Endothelial cell of umbilical vein (primary cell): Measurements from ENCODE around the gene CGRRF1. TPM values are rescaled to one million over a fixed set of nuclear protein-coding genes. Genes with fewer than 3 reads are reported as not detected.

ENCODE experiments used
- BruUV-seq: library from RNA; stranded (reverse); fragments of 400-500 nt; replicated peaks from 2 replicates; lab custom pipeline; 2021; lab: Mats Ljungman, UMichigan
- CTCF ChIA-PET: fragments of 300-600, 350-600 bp; sonication (Branson Sonifier 250); formaldehyde crosslinking; loops from one replicate; lab custom pipeline; 2021; ENCODE audit warnings: antibody characterized with exemption, inconsistent platforms; lab: Charles Lee
- POLR2A ChIA-PET: fragments of 300-600, 350-600 bp; sonication (Branson Sonifier 250); formaldehyde crosslinking; loops from one replicate; lab custom pipeline; 2021; ENCODE audit warnings: antibody characterized with exemption, inconsistent platforms; lab: Charles Lee
- DNase-seq: peaks from one replicate; pipeline ENCODE4 v3.0.0-alpha.2; 2011; ENCODE audit warnings: low read depth, low spot score
- FAIRE-seq: peaks from 2 replicates; lab custom pipeline; 2011; peaks lifted over from hg19 to GRCh38; lab: Jason Lieb, UNC
- H2AFZ ChIP-seq: 2 replicates; pipeline ENCODE4 v1.6.0; 2012; ENCODE audit warnings: low read depth, low read length, control low read depth, inconsistent platforms
- H3K27ac ChIP-seq: 2 replicates; pipeline ENCODE4 v1.5.1; 2011; ENCODE audit warnings: low read depth, mild to moderate bottlenecking, control low read depth, low read length, moderate library complexity; ENCODE audit not compliant: insufficient read depth
- H3K27me3 ChIP-seq, 2 experiments: 2 replicates each; pipeline versions ENCODE4 v1.6.0 to v1.6.1; 2011; ENCODE audit warnings: low read length in 2 of 2, mixed read lengths in 1 of 2; ENCODE audit not compliant: control insufficient read depth in 2 of 2, insufficient read depth in 2 of 2
- H3K36me3 ChIP-seq, 2 experiments: 2 replicates in 1 of 2; 3 replicates in 1 of 2; pipeline ENCODE4 v1.5.1; 2011; ENCODE audit warnings: low read length in 2 of 2, mild to moderate bottlenecking in 1 of 2, moderate library complexity in 1 of 2; ENCODE audit not compliant: control insufficient read depth in 2 of 2, insufficient read depth in 2 of 2; ENCODE audit errors: extremely low read depth in 1 of 2
- H3K4me1 ChIP-seq: 3 replicates; pipeline ENCODE4 v1.5.1; 2011; ENCODE audit warnings: mild to moderate bottlenecking, low read length; ENCODE audit not compliant: control insufficient read depth, insufficient read depth; ENCODE audit errors: extremely low read depth
- H3K4me2 ChIP-seq: 2 replicates; pipeline ENCODE4 v1.6.1; 2011; ENCODE audit warnings: low read length, control low read depth, mixed read lengths; ENCODE audit not compliant: insufficient read depth
- H3K4me3 ChIP-seq, 3 experiments: fragments of 200-600 bp in 1 of 3; sonication (generic), shearing (Covaris generic) in 1 of 3; replicated peaks in 1 of 3; 2 replicates each; pipeline ENCODE4 v1.5.1; 2011 to 2016; ENCODE audit warnings: control low read depth in 3 of 3, low read length in 3 of 3, mild to moderate bottlenecking in 2 of 3, inconsistent platforms in 1 of 3, low read depth in 1 of 3, moderate library complexity in 1 of 3; ENCODE audit not compliant: insufficient read depth in 1 of 3
- H3K79me2 ChIP-seq: 2 replicates; pipeline ENCODE4 v1.6.0; 2012; ENCODE audit warnings: low read length, inconsistent platforms; ENCODE audit not compliant: control insufficient read depth, insufficient read depth
- H3K9ac ChIP-seq: replicated peaks from 2 replicates; pipeline ENCODE3; 2011; ENCODE audit warnings: low read length, control low read depth; ENCODE audit not compliant: insufficient read depth; ENCODE audit errors: extremely low read depth
- H3K9me1 ChIP-seq: replicated peaks from 3 replicates; pipeline ENCODE4 v1.6.0; 2011; ENCODE audit warnings: mild to moderate bottlenecking, low read length; ENCODE audit not compliant: control insufficient read depth, insufficient read depth; ENCODE audit errors: extremely low read depth
- H3K9me3 ChIP-seq: replicated peaks from 2 replicates; pipeline ENCODE4 v1.5.1; 2012; ENCODE audit warnings: low read length, inconsistent platforms; ENCODE audit not compliant: control insufficient read depth, insufficient read depth
- H4K20me1 ChIP-seq: replicated peaks from 2 replicates; pipeline ENCODE3; 2011; ENCODE audit warnings: mild to moderate bottlenecking, low read length; ENCODE audit not compliant: control insufficient read depth, insufficient read depth; ENCODE audit errors: extremely low read depth
- EZH2 ChIP-seq: IDR thresholded peaks from 2 replicates; pipeline ENCODE4 v1.6.1; 2012; ENCODE audit warnings: borderline replicate concordance, low read depth, mild to moderate bottlenecking, moderate library complexity, low read length, inconsistent platforms; ENCODE audit not compliant: severe bottlenecking
- FOS ChIP-seq: IDR thresholded peaks from 2 replicates; pipeline ENCODE4 v1.6.1; 2011; ENCODE audit warnings: mild to moderate bottlenecking, low read length, moderate library complexity, borderline replicate concordance; ENCODE audit not compliant: insufficient read depth
- GATA2 ChIP-seq: IDR thresholded peaks from 2 replicates; pipeline ENCODE4 v1.7.0; 2011; ENCODE audit warnings: low read depth, mild to moderate bottlenecking, moderate library complexity, mixed read lengths, low read length; ENCODE audit not compliant: insufficient read length, insufficient read depth
- JUN ChIP-seq: IDR thresholded peaks from 2 replicates; pipeline ENCODE4 v1.6.1; 2011; ENCODE audit warnings: borderline replicate concordance, low read depth; ENCODE audit not compliant: insufficient read length, insufficient read depth
- MYC ChIP-seq: IDR thresholded peaks from one replicate; pipeline ENCODE4 v1.6.1; 2011; ENCODE audit warnings: mild to moderate bottlenecking, low read depth, low read length
- POLR2A ChIP-seq: IDR thresholded peaks from 2 replicates; pipeline ENCODE4 v1.6.1; 2012; ENCODE audit warnings: low read depth, mild to moderate bottlenecking, control low read depth, low read length
- POLR2AphosphoS5 ChIP-seq: IDR thresholded peaks from 2 replicates; pipeline ENCODE4 v1.6.1; 2012; ENCODE audit warnings: low read depth, mild to moderate bottlenecking, control low read depth, low read length, moderate library complexity; ENCODE audit not compliant: insufficient read depth
- dilution Hi-C: fragments of 300-500 bp; cut with MboI; formaldehyde crosslinking; loops from one replicate; pipeline ENCODE4 v1.15.0; 2019; ENCODE audit warnings: low sequenced_read_pairs; ENCODE audit not compliant: extremely low pct_ligation_motif_present
- intact Hi-C: fragments of 100-400 bp; cut with micrococcal nuclease; formaldehyde crosslinking; loops from one replicate; pipeline ENCODE4 v1.10.0; 2022
- polyA plus RNA-seq, 4 experiments: library from polyadenylated mRNA; depleted of rRNA in 3 of 4; stranded (reverse) in 3 of 4; unstranded in 1 of 4; fragments of >200 nt; gene quantifications; 2 replicates each; pipeline versions ENCODE4 v1.2.1 to v1.2.3, GENCODE V29; 2011 to 2012; ENCODE audit warnings: missing spikeins in 1 of 4
- total RNA-seq: library from RNA; stranded (reverse); gene quantifications from 2 replicates; pipeline ENCODE4 v1.2.3, GENCODE V29; 2021
- TF ChIP-seq, protein P1 (sequence below): IDR thresholded peaks from 2 replicates; pipeline ENCODE4 v1.6.1; 2011; ENCODE audit not compliant: insufficient read depth, insufficient read length
- TF ChIP-seq, protein P2 (sequence below), 2 donors: IDR thresholded peaks; 1 replicate in 1 of 2; 2 replicates in 1 of 2; pipeline ENCODE4 v1.5.1; 2011; ENCODE audit warnings: low read length in 2 of 2, mild to moderate bottlenecking in 2 of 2, moderate library complexity in 2 of 2, control low read depth in 1 of 2, inconsistent platforms in 1 of 2, low read depth in 1 of 2; ENCODE audit not compliant: insufficient read depth in 1 of 2; ENCODE audit errors: extremely low read depth in 1 of 2

Gene CGRRF1
- total and polyA plus RNA-seq, 2 donors (not counting 3 experiments of a cell fraction or from before 2014, with no cell fraction given), result 6.6 to 15.7 TPM

DNA sequence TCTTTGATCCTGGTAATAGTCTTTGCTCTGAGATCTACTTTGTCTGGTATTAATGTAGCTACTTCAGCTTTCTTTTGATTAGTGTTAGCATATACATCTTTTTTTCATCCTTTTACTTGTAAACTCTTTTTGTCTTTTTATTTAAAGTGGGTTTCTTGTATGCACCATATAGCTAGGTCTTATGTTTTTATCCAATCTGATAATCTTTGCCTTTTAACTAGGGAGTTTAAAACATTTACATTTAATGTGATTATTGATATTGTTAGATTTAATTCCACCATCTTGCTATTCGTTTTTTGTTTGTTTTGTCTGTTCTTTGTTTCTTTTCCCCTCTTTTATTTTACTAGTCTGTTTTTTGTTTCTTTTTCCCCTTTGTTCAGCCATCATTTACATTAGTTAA, 6.0 kb downstream of the CGRRF1 start:
- FAIRE-seq (no peak), DNase-seq (no peak)
- H3K9me3 ChIP-seq, result no peaks in the 10 kb centered on the region
- H3K27ac ChIP-seq, result no peak overlapping the region
- H3K27me3 ChIP-seq, result no peaks in the 10 kb centered on the region
- ChIA-PET CTCF (no interaction called here), POLR2A (no interaction called here)
- BruUV-seq, result no TSS peak
- no peak overlapping the region for H3K4me2 ChIP-seq
- peaks cover 5% of the 10 kb centered on the region for H3K4me1 ChIP-seq
- H3K9ac ChIP-seq, result no peak overlapping the region
- no peak overlapping the region for H2AFZ ChIP-seq
- H3K4me3 ChIP-seq, result no peak overlapping the region
- H3K36me3 ChIP-seq, result no peaks in the 10 kb centered on the region
- dilution Hi-C loops, result no loop called here
- peaks cover 44% of the 10 kb centered on the region for H3K79me2 ChIP-seq
- H3K9me1 ChIP-seq, result no peaks in the 10 kb centered on the region
- intact Hi-C loops, result no loop called here
- H4K20me1 ChIP-seq, result no peaks in the 10 kb centered on the region
- TF ChIP-seq, protein P1, sequence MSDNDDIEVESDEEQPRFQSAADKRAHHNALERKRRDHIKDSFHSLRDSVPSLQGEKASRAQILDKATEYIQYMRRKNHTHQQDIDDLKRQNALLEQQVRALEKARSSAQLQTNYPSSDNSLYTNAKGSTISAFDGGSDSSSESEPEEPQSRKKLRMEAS, result no peak
- no peak for TF ChIP-seq MYC
- TF ChIP-seq FOS, result no peak
- no peak for TF ChIP-seq EZH2
- TF ChIP-seq POLR2A, result no peak
- TF ChIP-seq JUN, result no peak
- no peak for TF ChIP-seq POLR2AphosphoS5
- TF ChIP-seq, protein P2, sequence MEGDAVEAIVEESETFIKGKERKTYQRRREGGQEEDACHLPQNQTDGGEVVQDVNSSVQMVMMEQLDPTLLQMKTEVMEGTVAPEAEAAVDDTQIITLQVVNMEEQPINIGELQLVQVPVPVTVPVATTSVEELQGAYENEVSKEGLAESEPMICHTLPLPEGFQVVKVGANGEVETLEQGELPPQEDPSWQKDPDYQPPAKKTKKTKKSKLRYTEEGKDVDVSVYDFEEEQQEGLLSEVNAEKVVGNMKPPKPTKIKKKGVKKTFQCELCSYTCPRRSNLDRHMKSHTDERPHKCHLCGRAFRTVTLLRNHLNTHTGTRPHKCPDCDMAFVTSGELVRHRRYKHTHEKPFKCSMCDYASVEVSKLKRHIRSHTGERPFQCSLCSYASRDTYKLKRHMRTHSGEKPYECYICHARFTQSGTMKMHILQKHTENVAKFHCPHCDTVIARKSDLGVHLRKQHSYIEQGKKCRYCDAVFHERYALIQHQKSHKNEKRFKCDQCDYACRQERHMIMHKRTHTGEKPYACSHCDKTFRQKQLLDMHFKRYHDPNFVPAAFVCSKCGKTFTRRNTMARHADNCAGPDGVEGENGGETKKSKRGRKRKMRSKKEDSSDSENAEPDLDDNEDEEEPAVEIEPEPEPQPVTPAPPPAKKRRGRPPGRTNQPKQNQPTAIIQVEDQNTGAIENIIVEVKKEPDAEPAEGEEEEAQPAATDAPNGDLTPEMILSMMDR (IDR thresholded peaks at IDR 0.05; ENCODE audit: extremely low read depth in 1 of 2, insufficient read depth in 1 of 2, low read depth in 1 of 2, low read length in 2 of 2), result no peak
- TF ChIP-seq GATA2, result no peak
